Panc1 (cell line): ENCODE data around the gene SLC4A9. TPM values are rescaled to one million over a fixed set of nuclear protein-coding genes. Genes with fewer than 3 reads are reported as not detected.

Experiments
- ATAC-seq: fragments of 200-7000 bp; cut with Tn5 transposase; 2 replicates; pipeline ENCODE4 v1.9.1; 2020; ENCODE audit warnings: mild to moderate bottlenecking, moderate library complexity
- BruUV-seq: library from RNA; stranded (reverse); fragments of 400-500 nt; replicated peaks from 2 replicates; lab custom pipeline; 2021; lab: Mats Ljungman, UMichigan
- CTCF ChIA-PET: fragments of 300-600 bp; sonication (Branson Sonifier 250); formaldehyde crosslinking; loops from one replicate; lab custom pipeline; 2022; ENCODE audit warnings: antibody characterized with exemption; lab: Charles Lee
- POLR2A ChIA-PET: fragments of 300-600 bp; sonication (Branson Sonifier 250); formaldehyde crosslinking; loops from one replicate; lab custom pipeline; 2022; ENCODE audit warnings: antibody characterized with exemption; lab: Charles Lee
- DNase-seq: peaks from one replicate; pipeline ENCODE4 v3.0.0-alpha.2; 2010; ENCODE audit warnings: low read depth, low spot score
- H3K27ac ChIP-seq: 2 replicates; pipeline ENCODE4 v1.5.1; 2011; ENCODE audit warnings: mild to moderate bottlenecking, low read length, inconsistent platforms
- H3K27me3 ChIP-seq: fragments of 200-500 bp; sonication (Bioruptor generic); 2 replicates; pipeline ENCODE4 v1.6.0; 2014; ENCODE audit warnings: low read length, inconsistent platforms; ENCODE audit not compliant: control insufficient read depth, insufficient read depth
- H3K36me3 ChIP-seq: fragments of 200-500 bp; sonication (Bioruptor generic); 2 replicates; pipeline ENCODE4 v1.5.1; 2014; ENCODE audit warnings: inconsistent platforms, mild to moderate bottlenecking, low read length, moderate library complexity; ENCODE audit not compliant: control insufficient read depth, insufficient read depth
- H3K4me1 ChIP-seq: 2 replicates; pipeline ENCODE4 v1.5.1; 2011; ENCODE audit warnings: inconsistent platforms, mild to moderate bottlenecking, low read length, moderate library complexity; ENCODE audit not compliant: control insufficient read depth, insufficient read depth
- H3K4me3 ChIP-seq, 2 experiments: 2 replicates each; pipeline ENCODE4 v1.5.1; 2011 to 2012; ENCODE audit warnings: low read depth in 2 of 2, low read length in 2 of 2, mild to moderate bottlenecking in 2 of 2, inconsistent platforms in 1 of 2, moderate library complexity in 1 of 2
- H3K9me3 ChIP-seq: fragments of 200-500 bp; sonication (Bioruptor generic); 2 replicates; pipeline ENCODE4 v1.5.1; 2014; ENCODE audit warnings: low read depth, mild to moderate bottlenecking, inconsistent platforms, low read length, moderate library complexity; ENCODE audit not compliant: control insufficient read depth, insufficient read depth
- POLR2AphosphoS5 ChIP-seq: IDR thresholded peaks from 2 replicates; pipeline ENCODE4 v1.6.1; 2012; ENCODE audit warnings: mild to moderate bottlenecking, low read depth, low read length, moderate library complexity
- SIN3A ChIP-seq: IDR thresholded peaks from 2 replicates; pipeline ENCODE4 v1.6.1; 2012; ENCODE audit warnings: low read depth, mild to moderate bottlenecking, low read length, moderate library complexity, borderline replicate concordance; ENCODE audit not compliant: insufficient read depth
- TCF7L2 ChIP-seq: IDR thresholded peaks from 2 replicates; pipeline ENCODE4 v1.6.1; 2011; ENCODE audit warnings: mild to moderate bottlenecking, low read depth, low read length, inconsistent platforms
- in situ Hi-C: cut with HindIII; loops from 2 replicates; pipeline ENCODE4 v1.10.0; 2016; ENCODE audit warnings: low sequenced_read_pairs, low pct_unique_long_range_greater_than_20kb
- intact Hi-C: fragments of 100-400 bp; cut with micrococcal nuclease; formaldehyde crosslinking; loops from one replicate; pipeline ENCODE4 v1.10.0; 2022; ENCODE audit not compliant: unreplicated experiment
- total RNA-seq: library from RNA; stranded (reverse); gene quantifications from one replicate; pipeline ENCODE4 v1.2.1, GENCODE V29; 2021; ENCODE audit not compliant: unreplicated experiment
- TF ChIP-seq, protein P1 (sequence below), 2 experiments: IDR thresholded peaks; 2 replicates each; pipeline ENCODE4 v1.6.1; 2011 to 2012; ENCODE audit warnings: low read depth in 2 of 2, control low read depth in 1 of 2, low read length in 1 of 2, mild to moderate bottlenecking in 1 of 2, moderate library complexity in 1 of 2; ENCODE audit not compliant: insufficient read depth in 1 of 2
- TF ChIP-seq, protein P2 (sequence below): fragments of 450-650 bp; IDR thresholded peaks from 2 replicates; pipeline ENCODE4 v1.5.1; 2017; ENCODE audit warnings: mild to moderate bottlenecking

The SLC4A9 gene
- total RNA-seq, 1 experiment from 2014 or later, result not detected

GRCh38 chr5:140365282-140365681, 5.3 kb downstream of the SLC4A9 start:
- CTCF ChIA-PET, result interaction anchor here (0.5 to 1.1 kb wide), 2 partner anchors 101 to 121 kb away, joined by 3 to 6 read pairs; no protein-coding TSS in a partner anchor
- in situ Hi-C loops, result no loop called here
- H3K4me3 ChIP-seq, result no peak overlapping the region
- H3K9me3 ChIP-seq, result no peaks in the 10 kb centered on the region
- no peak for ATAC-seq
- intact Hi-C loops, result no loop called here
- no peak overlapping the region for H3K27ac ChIP-seq
- TF ChIP-seq, protein P1, sequence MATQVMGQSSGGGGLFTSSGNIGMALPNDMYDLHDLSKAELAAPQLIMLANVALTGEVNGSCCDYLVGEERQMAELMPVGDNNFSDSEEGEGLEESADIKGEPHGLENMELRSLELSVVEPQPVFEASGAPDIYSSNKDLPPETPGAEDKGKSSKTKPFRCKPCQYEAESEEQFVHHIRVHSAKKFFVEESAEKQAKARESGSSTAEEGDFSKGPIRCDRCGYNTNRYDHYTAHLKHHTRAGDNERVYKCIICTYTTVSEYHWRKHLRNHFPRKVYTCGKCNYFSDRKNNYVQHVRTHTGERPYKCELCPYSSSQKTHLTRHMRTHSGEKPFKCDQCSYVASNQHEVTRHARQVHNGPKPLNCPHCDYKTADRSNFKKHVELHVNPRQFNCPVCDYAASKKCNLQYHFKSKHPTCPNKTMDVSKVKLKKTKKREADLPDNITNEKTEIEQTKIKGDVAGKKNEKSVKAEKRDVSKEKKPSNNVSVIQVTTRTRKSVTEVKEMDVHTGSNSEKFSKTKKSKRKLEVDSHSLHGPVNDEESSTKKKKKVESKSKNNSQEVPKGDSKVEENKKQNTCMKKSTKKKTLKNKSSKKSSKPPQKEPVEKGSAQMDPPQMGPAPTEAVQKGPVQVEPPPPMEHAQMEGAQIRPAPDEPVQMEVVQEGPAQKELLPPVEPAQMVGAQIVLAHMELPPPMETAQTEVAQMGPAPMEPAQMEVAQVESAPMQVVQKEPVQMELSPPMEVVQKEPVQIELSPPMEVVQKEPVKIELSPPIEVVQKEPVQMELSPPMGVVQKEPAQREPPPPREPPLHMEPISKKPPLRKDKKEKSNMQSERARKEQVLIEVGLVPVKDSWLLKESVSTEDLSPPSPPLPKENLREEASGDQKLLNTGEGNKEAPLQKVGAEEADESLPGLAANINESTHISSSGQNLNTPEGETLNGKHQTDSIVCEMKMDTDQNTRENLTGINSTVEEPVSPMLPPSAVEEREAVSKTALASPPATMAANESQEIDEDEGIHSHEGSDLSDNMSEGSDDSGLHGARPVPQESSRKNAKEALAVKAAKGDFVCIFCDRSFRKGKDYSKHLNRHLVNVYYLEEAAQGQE (IDR thresholded peaks at IDR 0.05; ENCODE audit: insufficient read depth in 1 of 2, low read depth in 2 of 2, low read length in 1 of 2), result no peak
- TF ChIP-seq TCF7L2, result no peak
- TF ChIP-seq POLR2AphosphoS5, result no peak
- TF ChIP-seq, protein P2, sequence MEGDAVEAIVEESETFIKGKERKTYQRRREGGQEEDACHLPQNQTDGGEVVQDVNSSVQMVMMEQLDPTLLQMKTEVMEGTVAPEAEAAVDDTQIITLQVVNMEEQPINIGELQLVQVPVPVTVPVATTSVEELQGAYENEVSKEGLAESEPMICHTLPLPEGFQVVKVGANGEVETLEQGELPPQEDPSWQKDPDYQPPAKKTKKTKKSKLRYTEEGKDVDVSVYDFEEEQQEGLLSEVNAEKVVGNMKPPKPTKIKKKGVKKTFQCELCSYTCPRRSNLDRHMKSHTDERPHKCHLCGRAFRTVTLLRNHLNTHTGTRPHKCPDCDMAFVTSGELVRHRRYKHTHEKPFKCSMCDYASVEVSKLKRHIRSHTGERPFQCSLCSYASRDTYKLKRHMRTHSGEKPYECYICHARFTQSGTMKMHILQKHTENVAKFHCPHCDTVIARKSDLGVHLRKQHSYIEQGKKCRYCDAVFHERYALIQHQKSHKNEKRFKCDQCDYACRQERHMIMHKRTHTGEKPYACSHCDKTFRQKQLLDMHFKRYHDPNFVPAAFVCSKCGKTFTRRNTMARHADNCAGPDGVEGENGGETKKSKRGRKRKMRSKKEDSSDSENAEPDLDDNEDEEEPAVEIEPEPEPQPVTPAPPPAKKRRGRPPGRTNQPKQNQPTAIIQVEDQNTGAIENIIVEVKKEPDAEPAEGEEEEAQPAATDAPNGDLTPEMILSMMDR, result no peak
- no peak for TF ChIP-seq SIN3A
- no TSS peak for BruUV-seq
- H3K4me1 ChIP-seq, result no peaks in the 10 kb centered on the region
- no peaks in the 10 kb centered on the region for H3K36me3 ChIP-seq
- POLR2A ChIA-PET, result interaction anchor here (0.6 kb wide), 1 partner anchor 17 kb away, joined by 3 read pairs; no protein-coding TSS in a partner anchor
- no peaks in the 10 kb centered on the region for H3K27me3 ChIP-seq
- DNase-seq, result no peak

DNA sequence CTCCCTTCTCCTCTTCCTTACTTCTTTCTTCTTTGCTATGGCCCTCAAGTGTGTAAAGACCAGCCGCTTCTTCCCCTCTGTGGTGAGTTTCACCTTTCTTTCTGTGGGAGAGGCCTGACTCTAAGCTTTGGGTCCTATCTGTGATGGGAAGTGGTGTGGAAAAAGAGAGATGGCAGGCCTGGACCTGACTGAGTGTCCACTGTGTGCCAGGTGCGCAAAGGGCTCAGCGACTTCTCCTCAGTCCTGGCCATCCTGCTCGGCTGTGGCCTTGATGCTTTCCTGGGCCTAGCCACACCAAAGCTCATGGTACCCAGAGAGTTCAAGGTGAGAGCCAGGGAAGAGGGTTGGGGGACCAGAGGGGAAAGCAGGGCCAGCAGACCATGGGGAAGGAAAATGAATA, 5.9 kb downstream of the SLC4A9 start:
- H3K4me3 ChIP-seq, result no peak overlapping the region
- DNase-seq, result no peak
- POLR2A ChIA-PET, result interaction anchor here (0.6 kb wide), 1 partner anchor 18 kb away, joined by 3 read pairs; no protein-coding TSS in a partner anchor
- H3K9me3 ChIP-seq, result no peaks in the 10 kb centered on the region
- no peak for ATAC-seq
- no peaks in the 10 kb centered on the region for H3K27me3 ChIP-seq
- no TSS peak for BruUV-seq
- in situ Hi-C loops, result no loop called here
- TF ChIP-seq POLR2AphosphoS5, result no peak
- TF ChIP-seq SIN3A, result no peak
- TF ChIP-seq, protein P2, result no peak
- TF ChIP-seq, protein P1 (IDR thresholded peaks at IDR 0.05; ENCODE audit: insufficient read depth in 1 of 2, low read depth in 2 of 2, low read length in 1 of 2), result no peak
- no peak for TF ChIP-seq TCF7L2
- intact Hi-C loops, result no loop called here
- CTCF ChIA-PET, result interaction anchor here (0.5 to 1.1 kb wide), 5 partner anchors 29 to 323 kb away, joined by 3 to 6 read pairs (median 4); partner anchors contain the start of gene NRG2
- no peaks in the 10 kb centered on the region for H3K4me1 ChIP-seq
- H3K36me3 ChIP-seq, result no peaks in the 10 kb centered on the region
- H3K27ac ChIP-seq, result no peak overlapping the region
